ENCODE data around the gene VPS26B. TPM values are rescaled to one million over a fixed set of nuclear protein-coding genes. Genes with fewer than 3 reads are reported as not detected.

Gene VPS26B
- total and polyA plus RNA-seq, 2 experiments from 2014 or later, result 10.1 to 29.1 TPM

DNA sequence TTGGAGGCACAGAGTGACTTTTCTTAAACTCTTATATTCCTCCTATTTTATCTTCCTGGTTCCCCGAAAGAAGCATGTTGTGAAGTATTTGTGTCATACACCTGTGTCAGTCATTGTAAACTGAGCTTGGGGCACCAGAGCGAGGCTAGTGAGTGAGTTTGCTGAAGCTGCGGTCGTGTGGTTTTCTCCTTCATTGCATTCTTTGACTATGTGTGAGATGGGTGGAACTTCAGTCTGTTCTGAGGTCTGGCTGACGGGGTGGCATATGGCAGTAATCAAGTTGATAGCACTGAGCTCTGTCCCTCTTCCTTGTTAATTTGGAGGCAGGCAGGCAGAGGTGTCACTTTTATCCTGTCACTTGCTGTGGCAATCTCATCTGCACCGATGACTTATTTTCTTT lies 4.2 kb downstream of the VPS26B start:
- H2AFZ ChIP-seq, result no peak overlapping the region
- H3K9me2 ChIP-seq (ENCODE audit: insufficient read depth), result no peaks in the 10 kb centered on the region
- no peak overlapping the region for H3K4me3 ChIP-seq
- H3F3A ChIP-seq (replicated peaks; ENCODE audit: low read depth), result 0 out of 2 replicates have a peak, but pooled peaks cover 2% of the 10 kb centered on the region
- H3K4me1 Mint-ChIP-seq, result peaks cover 15% of the 10 kb centered on the region
- peaks cover 6% of the 10 kb centered on the region; the same call in 1 of the 2 replicates for H3K4me1 ChIP-seq (ENCODE audit: insufficient read depth)
- H3K4me2 ChIP-seq, result no peak overlapping the region
- peaks cover 40% of the 10 kb centered on the region for H3K79me2 ChIP-seq (replicated peaks; ENCODE audit: insufficient read depth)
- H3K9me3 Mint-ChIP-seq, result no peaks in the 10 kb centered on the region
- TF ChIP-seq NANOG (IDR thresholded peaks at IDR 0.05; ENCODE audit: borderline replicate concordance), result no peak
- TF ChIP-seq ZNF331 (CRISPR knock-in tag; IDR thresholded peaks at IDR 0.05; ENCODE audit: low read depth), result no peak
- TF ChIP-seq, protein P1, sequence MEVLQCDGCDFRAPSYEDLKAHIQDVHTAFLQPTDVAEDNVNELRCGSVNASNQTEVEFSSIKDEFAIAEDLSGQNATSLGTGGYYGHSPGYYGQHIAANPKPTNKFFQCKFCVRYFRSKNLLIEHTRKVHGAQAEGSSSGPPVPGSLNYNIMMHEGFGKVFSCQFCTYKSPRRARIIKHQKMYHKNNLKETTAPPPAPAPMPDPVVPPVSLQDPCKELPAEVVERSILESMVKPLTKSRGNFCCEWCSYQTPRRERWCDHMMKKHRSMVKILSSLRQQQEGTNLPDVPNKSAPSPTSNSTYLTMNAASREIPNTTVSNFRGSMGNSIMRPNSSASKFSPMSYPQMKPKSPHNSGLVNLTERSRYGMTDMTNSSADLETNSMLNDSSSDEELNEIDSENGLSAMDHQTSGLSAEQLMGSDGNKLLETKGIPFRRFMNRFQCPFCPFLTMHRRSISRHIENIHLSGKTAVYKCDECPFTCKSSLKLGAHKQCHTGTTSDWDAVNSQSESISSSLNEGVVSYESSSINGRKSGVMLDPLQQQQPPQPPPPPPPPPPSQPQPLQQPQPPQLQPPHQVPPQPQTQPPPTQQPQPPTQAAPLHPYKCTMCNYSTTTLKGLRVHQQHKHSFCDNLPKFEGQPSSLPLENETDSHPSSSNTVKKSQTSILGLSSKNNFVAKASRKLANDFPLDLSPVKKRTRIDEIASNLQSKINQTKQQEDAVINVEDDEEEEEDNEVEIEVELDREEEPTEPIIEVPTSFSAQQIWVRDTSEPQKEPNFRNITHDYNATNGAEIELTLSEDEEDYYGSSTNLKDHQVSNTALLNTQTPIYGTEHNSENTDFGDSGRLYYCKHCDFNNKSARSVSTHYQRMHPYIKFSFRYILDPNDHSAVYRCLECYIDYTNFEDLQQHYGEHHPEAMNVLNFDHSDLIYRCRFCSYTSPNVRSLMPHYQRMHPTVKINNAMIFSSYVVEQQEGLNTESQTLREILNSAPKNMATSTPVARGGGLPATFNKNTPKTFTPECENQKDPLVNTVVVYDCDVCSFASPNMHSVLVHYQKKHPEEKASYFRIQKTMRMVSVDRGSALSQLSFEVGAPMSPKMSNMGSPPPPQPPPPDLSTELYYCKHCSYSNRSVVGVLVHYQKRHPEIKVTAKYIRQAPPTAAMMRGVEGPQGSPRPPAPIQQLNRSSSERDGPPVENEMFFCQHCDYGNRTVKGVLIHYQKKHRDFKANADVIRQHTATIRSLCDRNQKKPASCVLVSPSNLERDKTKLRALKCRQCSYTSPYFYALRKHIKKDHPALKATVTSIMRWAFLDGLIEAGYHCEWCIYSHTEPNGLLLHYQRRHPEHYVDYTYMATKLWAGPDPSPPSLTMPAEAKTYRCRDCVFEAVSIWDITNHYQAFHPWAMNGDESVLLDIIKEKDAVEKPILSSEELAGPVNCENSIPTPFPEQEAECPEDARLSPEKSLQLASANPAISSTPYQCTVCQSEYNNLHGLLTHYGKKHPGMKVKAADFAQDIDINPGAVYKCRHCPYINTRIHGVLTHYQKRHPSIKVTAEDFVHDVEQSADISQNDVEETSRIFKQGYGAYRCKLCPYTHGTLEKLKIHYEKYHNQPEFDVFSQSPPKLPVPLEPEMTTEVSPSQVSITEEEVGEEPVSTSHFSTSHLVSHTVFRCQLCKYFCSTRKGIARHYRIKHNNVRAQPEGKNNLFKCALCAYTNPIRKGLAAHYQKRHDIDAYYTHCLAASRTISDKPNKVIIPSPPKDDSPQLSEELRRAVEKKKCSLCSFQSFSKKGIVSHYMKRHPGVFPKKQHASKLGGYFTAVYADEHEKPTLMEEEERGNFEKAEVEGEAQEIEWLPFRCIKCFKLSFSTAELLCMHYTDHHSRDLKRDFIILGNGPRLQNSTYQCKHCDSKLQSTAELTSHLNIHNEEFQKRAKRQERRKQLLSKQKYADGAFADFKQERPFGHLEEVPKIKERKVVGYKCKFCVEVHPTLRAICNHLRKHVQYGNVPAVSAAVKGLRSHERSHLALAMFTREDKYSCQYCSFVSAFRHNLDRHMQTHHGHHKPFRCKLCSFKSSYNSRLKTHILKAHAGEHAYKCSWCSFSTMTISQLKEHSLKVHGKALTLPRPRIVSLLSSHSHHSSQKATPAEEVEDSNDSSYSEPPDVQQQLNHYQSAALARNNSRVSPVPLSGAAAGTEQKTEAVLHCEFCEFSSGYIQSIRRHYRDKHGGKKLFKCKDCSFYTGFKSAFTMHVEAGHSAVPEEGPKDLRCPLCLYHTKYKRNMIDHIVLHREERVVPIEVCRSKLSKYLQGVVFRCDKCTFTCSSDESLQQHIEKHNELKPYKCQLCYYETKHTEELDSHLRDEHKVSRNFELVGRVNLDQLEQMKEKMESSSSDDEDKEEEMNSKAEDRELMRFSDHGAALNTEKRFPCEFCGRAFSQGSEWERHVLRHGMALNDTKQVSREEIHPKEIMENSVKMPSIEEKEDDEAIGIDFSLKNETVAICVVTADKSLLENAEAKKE (CRISPR knock-in tag; IDR thresholded peaks at IDR 0.05), result no peak
- TF ChIP-seq STAT1 (IDR thresholded peaks at IDR 0.05; ENCODE audit: unreplicated experiment), result no peak
- TF ChIP-seq, protein P2, sequence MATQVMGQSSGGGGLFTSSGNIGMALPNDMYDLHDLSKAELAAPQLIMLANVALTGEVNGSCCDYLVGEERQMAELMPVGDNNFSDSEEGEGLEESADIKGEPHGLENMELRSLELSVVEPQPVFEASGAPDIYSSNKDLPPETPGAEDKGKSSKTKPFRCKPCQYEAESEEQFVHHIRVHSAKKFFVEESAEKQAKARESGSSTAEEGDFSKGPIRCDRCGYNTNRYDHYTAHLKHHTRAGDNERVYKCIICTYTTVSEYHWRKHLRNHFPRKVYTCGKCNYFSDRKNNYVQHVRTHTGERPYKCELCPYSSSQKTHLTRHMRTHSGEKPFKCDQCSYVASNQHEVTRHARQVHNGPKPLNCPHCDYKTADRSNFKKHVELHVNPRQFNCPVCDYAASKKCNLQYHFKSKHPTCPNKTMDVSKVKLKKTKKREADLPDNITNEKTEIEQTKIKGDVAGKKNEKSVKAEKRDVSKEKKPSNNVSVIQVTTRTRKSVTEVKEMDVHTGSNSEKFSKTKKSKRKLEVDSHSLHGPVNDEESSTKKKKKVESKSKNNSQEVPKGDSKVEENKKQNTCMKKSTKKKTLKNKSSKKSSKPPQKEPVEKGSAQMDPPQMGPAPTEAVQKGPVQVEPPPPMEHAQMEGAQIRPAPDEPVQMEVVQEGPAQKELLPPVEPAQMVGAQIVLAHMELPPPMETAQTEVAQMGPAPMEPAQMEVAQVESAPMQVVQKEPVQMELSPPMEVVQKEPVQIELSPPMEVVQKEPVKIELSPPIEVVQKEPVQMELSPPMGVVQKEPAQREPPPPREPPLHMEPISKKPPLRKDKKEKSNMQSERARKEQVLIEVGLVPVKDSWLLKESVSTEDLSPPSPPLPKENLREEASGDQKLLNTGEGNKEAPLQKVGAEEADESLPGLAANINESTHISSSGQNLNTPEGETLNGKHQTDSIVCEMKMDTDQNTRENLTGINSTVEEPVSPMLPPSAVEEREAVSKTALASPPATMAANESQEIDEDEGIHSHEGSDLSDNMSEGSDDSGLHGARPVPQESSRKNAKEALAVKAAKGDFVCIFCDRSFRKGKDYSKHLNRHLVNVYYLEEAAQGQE (IDR thresholded peaks at IDR 0.05; ENCODE audit: unreplicated experiment), result no peak
- TF ChIP-seq, protein P3, sequence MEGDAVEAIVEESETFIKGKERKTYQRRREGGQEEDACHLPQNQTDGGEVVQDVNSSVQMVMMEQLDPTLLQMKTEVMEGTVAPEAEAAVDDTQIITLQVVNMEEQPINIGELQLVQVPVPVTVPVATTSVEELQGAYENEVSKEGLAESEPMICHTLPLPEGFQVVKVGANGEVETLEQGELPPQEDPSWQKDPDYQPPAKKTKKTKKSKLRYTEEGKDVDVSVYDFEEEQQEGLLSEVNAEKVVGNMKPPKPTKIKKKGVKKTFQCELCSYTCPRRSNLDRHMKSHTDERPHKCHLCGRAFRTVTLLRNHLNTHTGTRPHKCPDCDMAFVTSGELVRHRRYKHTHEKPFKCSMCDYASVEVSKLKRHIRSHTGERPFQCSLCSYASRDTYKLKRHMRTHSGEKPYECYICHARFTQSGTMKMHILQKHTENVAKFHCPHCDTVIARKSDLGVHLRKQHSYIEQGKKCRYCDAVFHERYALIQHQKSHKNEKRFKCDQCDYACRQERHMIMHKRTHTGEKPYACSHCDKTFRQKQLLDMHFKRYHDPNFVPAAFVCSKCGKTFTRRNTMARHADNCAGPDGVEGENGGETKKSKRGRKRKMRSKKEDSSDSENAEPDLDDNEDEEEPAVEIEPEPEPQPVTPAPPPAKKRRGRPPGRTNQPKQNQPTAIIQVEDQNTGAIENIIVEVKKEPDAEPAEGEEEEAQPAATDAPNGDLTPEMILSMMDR (conservative IDR thresholded peaks at IDR 0.05; ENCODE audit: low read depth in 2 of 2), result no peak
- TF ChIP-seq EZH2phosphoT487 (IDR thresholded peaks at IDR 0.05; ENCODE audit: unreplicated experiment), result no peak
- no peak for TF ChIP-seq ZNF114 (CRISPR knock-in tag; IDR thresholded peaks at IDR 0.05)
- TF ChIP-seq CREB1 (CRISPR knock-in tag; IDR thresholded peaks at IDR 0.05; ENCODE audit: low read depth), result no peak
- TF ChIP-seq, protein P4, sequence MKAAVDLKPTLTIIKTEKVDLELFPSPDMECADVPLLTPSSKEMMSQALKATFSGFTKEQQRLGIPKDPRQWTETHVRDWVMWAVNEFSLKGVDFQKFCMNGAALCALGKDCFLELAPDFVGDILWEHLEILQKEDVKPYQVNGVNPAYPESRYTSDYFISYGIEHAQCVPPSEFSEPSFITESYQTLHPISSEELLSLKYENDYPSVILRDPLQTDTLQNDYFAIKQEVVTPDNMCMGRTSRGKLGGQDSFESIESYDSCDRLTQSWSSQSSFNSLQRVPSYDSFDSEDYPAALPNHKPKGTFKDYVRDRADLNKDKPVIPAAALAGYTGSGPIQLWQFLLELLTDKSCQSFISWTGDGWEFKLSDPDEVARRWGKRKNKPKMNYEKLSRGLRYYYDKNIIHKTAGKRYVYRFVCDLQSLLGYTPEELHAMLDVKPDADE (IDR thresholded peaks at IDR 0.05), result no peak
- no peak for TF ChIP-seq EZH2 (IDR thresholded peaks at IDR 0.05; ENCODE audit: low read depth, unreplicated experiment)
- TF ChIP-seq POLR2AphosphoS5 (IDR thresholded peaks at IDR 0.05; ENCODE audit: low read depth), result no peak
- TF ChIP-seq JUNB (IDR thresholded peaks at IDR 0.05; ENCODE audit: unreplicated experiment), result no peak
- no peak for DNase-seq (ENCODE audit: low spot score)
- H4K20me1 ChIP-seq (replicated peaks; ENCODE audit: insufficient read depth), result peaks cover 13% of the 10 kb centered on the region
- no peaks in the 10 kb centered on the region for H3K36me3 Mint-ChIP-seq (ENCODE audit: low read depth)
- no peaks in the 10 kb centered on the region for H3K36me3 ChIP-seq (ENCODE audit: insufficient read depth)
- no peak overlapping the region for H3K27ac Mint-ChIP-seq
- no peak for ATAC-seq
- no peak overlapping the region for H3K27ac ChIP-seq (ENCODE audit: low read depth)
- H3K4me3 Mint-ChIP-seq, result no peak overlapping the region
- peaks cover 13% of the 10 kb centered on the region; the same call in 1 of the 2 replicates for H3K27me3 ChIP-seq (ENCODE audit: insufficient read depth)
- H3K27me3 Mint-ChIP-seq (ENCODE audit: insufficient read depth, low read depth, poor library complexity), result peaks cover 16% of the 10 kb centered on the region
